Measurements from ENCODE around the gene LRRC45.

DNA sequence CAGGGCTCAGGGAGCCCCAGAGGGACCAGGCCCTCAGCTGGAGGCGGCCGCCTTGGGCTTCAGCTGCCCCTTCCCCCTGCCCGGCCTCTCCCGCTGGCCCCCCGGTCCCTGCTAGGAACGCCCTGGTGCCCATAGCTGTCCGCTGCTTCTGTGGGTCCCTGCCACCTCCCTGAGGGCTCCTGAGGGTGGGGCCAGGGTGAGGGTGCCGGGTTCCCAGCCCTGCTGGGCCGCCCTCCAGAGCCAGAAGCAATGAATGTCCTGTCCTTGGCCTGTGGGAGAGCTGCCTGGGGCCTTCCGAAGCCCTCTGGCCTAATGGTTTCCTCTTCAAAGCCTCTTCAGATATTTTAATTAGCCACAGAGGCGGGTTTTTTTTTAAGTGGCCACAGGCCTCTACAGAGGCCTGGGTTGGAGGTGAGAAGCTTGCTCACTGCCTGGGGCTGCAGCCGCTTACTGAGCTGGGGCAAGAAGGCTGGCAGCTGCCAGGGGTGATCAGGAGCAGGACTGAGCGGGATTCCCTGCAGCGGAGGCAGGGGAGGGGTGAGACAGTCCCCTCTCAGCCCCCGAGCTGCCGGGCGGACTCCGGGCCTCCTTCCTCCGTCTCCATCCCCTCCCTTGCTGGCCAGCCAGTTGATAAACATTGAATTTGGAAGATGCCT is 10.3 kb upstream of the LRRC45 start:
- TF ChIP-seq, protein P1, sequence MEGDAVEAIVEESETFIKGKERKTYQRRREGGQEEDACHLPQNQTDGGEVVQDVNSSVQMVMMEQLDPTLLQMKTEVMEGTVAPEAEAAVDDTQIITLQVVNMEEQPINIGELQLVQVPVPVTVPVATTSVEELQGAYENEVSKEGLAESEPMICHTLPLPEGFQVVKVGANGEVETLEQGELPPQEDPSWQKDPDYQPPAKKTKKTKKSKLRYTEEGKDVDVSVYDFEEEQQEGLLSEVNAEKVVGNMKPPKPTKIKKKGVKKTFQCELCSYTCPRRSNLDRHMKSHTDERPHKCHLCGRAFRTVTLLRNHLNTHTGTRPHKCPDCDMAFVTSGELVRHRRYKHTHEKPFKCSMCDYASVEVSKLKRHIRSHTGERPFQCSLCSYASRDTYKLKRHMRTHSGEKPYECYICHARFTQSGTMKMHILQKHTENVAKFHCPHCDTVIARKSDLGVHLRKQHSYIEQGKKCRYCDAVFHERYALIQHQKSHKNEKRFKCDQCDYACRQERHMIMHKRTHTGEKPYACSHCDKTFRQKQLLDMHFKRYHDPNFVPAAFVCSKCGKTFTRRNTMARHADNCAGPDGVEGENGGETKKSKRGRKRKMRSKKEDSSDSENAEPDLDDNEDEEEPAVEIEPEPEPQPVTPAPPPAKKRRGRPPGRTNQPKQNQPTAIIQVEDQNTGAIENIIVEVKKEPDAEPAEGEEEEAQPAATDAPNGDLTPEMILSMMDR (conservative IDR thresholded peaks at IDR 0.05 in 1 of 2, IDR thresholded peaks at IDR 0.05 in 1 of 2; ENCODE audit: low read depth in 1 of 2, low read length in 2 of 2), result no peak
- no peak for TF ChIP-seq EZH2 (IDR thresholded peaks at IDR 0.05; ENCODE audit: low read length, missing control alignments)
